Measurements from ENCODE around the gene C2CD4D. TPM values are rescaled to one million over a fixed set of nuclear protein-coding genes. Genes with fewer than 3 reads are reported as not detected.

Gene C2CD4D
- total and polyA plus RNA-seq, 2 of the 13 experiments (the other 11 are each of a cell fraction or from before 2014, with no cell fraction given): not detected

- TF ChIP-seq ZNF414 (CRISPR knock-in tag; IDR thresholded peaks at IDR 0.05): 0 out of 2 replicates have a peak, but pooled peaks have one; percentile 44
- no peak for TF ChIP-seq SSRP1 (CRISPR knock-in tag; IDR thresholded peaks at IDR 0.05)
- no peak for TF ChIP-seq SOX6 (IDR thresholded peaks at IDR 0.05)
- TF ChIP-seq SOX6 (CRISPR knock-in tag; IDR thresholded peaks at IDR 0.05): peak; percentile 38
- peak; percentile 60 to 92 for TF ChIP-seq NR2F1 (CRISPR knock-in tag; IDR thresholded peaks at IDR 0.05)
- TF ChIP-seq NCOA2 (CRISPR knock-in tag; IDR thresholded peaks at IDR 0.05): peak; percentile 47; the same call in 1 of the 2 replicates
- TF ChIP-seq TEAD3 (CRISPR knock-in tag; optimal IDR thresholded peaks at IDR 0.05; ENCODE audit: borderline replicate concordance): peak; percentile 21
- no peak for TF ChIP-seq MYPOP (CRISPR knock-in tag; IDR thresholded peaks at IDR 0.05)
- TF ChIP-seq BORCS8-MEF2B (CRISPR knock-in tag; IDR thresholded peaks at IDR 0.05): no peak
- TF ChIP-seq, protein P1, sequence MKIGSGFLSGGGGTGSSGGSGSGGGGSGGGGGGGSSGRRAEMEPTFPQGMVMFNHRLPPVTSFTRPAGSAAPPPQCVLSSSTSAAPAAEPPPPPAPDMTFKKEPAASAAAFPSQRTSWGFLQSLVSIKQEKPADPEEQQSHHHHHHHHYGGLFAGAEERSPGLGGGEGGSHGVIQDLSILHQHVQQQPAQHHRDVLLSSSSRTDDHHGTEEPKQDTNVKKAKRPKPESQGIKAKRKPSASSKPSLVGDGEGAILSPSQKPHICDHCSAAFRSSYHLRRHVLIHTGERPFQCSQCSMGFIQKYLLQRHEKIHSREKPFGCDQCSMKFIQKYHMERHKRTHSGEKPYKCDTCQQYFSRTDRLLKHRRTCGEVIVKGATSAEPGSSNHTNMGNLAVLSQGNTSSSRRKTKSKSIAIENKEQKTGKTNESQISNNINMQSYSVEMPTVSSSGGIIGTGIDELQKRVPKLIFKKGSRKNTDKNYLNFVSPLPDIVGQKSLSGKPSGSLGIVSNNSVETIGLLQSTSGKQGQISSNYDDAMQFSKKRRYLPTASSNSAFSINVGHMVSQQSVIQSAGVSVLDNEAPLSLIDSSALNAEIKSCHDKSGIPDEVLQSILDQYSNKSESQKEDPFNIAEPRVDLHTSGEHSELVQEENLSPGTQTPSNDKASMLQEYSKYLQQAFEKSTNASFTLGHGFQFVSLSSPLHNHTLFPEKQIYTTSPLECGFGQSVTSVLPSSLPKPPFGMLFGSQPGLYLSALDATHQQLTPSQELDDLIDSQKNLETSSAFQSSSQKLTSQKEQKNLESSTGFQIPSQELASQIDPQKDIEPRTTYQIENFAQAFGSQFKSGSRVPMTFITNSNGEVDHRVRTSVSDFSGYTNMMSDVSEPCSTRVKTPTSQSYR (CRISPR knock-in tag; IDR thresholded peaks at IDR 0.05; ENCODE audit: borderline replicate concordance): peak; percentile 96
- TF ChIP-seq, protein P2, sequence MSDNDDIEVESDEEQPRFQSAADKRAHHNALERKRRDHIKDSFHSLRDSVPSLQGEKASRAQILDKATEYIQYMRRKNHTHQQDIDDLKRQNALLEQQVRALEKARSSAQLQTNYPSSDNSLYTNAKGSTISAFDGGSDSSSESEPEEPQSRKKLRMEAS (IDR thresholded peaks at IDR 0.05): peak; percentile 19; the same call in 1 of the 2 replicates
Measured at GRCh38 chr1:151834239-151834638, 5.4 kb downstream of the C2CD4D start (continued).

Data from HepG2 (cell line).